ENCODE results near the gene PHLDA2. TPM values are rescaled to one million over a fixed set of nuclear protein-coding genes. Genes with fewer than 3 reads are reported as not detected.

The PHLDA2 gene
- polyA plus RNA-seq, 1 donor (not counting 4 experiments of a cell fraction or from before 2014, with no cell fraction given), result 24.3 TPM

DNA sequence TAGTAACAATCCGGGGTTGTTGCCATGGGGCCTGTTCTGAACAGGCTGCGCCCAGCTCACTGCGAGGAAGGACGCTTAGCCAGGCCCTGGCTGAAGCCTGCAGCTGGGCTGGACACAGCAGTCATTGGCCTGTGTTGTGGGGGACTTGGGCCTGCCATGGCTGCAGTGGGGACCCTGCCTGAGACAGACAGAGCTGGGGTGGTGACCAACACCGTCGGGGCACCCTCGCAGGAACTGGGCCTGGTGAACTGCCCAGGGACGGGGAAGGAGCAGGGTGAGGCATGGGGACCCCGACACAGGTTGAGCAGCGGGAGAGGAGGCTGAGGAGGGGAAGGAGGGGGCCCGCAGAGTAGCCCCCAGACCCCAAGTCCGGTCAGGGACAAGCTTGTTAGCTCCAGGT, 8.9 kb downstream of the PHLDA2 start:
- no peak for FAIRE-seq

DNA sequence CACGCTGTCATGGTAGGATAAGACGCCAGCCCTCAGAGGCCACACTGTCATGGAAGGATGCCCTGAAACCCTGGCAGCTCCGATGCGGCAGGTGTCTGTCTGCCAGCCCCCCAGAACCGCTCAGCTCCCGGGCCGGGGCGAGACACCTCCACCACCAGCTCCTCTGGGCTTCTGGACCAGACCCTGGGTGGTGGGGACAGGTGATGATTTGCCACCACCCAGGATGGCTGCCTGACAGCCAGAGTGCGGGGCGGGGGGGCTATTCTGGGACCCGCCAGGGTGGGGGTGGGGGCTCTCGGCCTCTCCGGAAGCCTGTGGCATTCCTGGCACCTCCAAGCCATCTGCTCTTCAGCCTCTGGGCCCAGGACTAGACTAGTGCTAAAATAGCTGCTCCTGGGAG, 9.4 kb downstream of the PHLDA2 start:
- no peak overlapping the region for H3K27ac ChIP-seq (ENCODE audit: control insufficient read depth, insufficient read depth, low read length)
- H2AFZ ChIP-seq (ENCODE audit: control insufficient read depth, low read length), result no peak overlapping the region
- DNase-seq (ENCODE audit: low read depth, low spot score) (no peak), FAIRE-seq (no peak)
- no peaks in the 10 kb centered on the region for H3K27me3 ChIP-seq (ENCODE audit: control insufficient read depth, extremely low read depth, insufficient read depth, low read length)
- dilution Hi-C loops (cut with MboI; ENCODE audit: extremely low pct_ligation_motif_present, low sequenced_read_pairs), result no loop called here
- H3K4me1 ChIP-seq (ENCODE audit: control insufficient read depth, extremely low read depth, insufficient read depth, low read length), result no peaks in the 10 kb centered on the region
- H3K79me2 ChIP-seq (ENCODE audit: control insufficient read depth, insufficient read depth, low read length), result no peaks in the 10 kb centered on the region
- no peaks in the 10 kb centered on the region for H3K36me3 ChIP-seq (ENCODE audit: control insufficient read depth in 2 of 2, extremely low read depth in 1 of 2, insufficient read depth in 2 of 2, low read length in 2 of 2)
- H3K9me3 ChIP-seq (ENCODE audit: control insufficient read depth, low read depth, low read length), result no peaks in the 10 kb centered on the region
- H4K20me1 ChIP-seq (ENCODE audit: control insufficient read depth, extremely low read depth, insufficient read depth, low read length), result no peaks in the 10 kb centered on the region
- H3K9ac ChIP-seq (ENCODE audit: control insufficient read depth, extremely low read depth, insufficient read depth, low read length), result no peak overlapping the region
- H3K9me1 ChIP-seq (ENCODE audit: control insufficient read depth, extremely low read depth, insufficient read depth, low read length), result no peaks in the 10 kb centered on the region
- H3K4me2 ChIP-seq (ENCODE audit: control insufficient read depth, extremely low read depth, insufficient read depth, low read depth, low read length), result no peak overlapping the region
- no peak overlapping the region for H3K4me3 ChIP-seq (ENCODE audit: control insufficient read depth in 2 of 3, extremely low read depth in 1 of 3, insufficient read depth in 2 of 3, low read depth in 1 of 3, low read length in 3 of 3)
- no peak for TF ChIP-seq EZH2 (IDR thresholded peaks at IDR 0.05; ENCODE audit: low read length)
- TF ChIP-seq, protein P1, sequence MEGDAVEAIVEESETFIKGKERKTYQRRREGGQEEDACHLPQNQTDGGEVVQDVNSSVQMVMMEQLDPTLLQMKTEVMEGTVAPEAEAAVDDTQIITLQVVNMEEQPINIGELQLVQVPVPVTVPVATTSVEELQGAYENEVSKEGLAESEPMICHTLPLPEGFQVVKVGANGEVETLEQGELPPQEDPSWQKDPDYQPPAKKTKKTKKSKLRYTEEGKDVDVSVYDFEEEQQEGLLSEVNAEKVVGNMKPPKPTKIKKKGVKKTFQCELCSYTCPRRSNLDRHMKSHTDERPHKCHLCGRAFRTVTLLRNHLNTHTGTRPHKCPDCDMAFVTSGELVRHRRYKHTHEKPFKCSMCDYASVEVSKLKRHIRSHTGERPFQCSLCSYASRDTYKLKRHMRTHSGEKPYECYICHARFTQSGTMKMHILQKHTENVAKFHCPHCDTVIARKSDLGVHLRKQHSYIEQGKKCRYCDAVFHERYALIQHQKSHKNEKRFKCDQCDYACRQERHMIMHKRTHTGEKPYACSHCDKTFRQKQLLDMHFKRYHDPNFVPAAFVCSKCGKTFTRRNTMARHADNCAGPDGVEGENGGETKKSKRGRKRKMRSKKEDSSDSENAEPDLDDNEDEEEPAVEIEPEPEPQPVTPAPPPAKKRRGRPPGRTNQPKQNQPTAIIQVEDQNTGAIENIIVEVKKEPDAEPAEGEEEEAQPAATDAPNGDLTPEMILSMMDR (optimal IDR thresholded peaks at IDR 0.05 in 1 of 3, IDR thresholded peaks at IDR 0.05 in 1 of 3, conservative IDR thresholded peaks at IDR 0.05 in 1 of 3; ENCODE audit: extremely low read depth in 1 of 3, insufficient read depth in 2 of 3, low read length in 3 of 3), result no peak

More for the DNA sequence above, 8.9 kb downstream of the PHLDA2 start:
- Histone ChIP-seq H3K36me3 (ENCODE audit: control insufficient read depth in 2 of 2, extremely low read depth in 1 of 2, insufficient read depth in 2 of 2, low read length in 2 of 2) (no peaks in the 10 kb centered on the region), H4K20me1 (ENCODE audit: control insufficient read depth, extremely low read depth, insufficient read depth, low read length) (no peaks in the 10 kb centered on the region), H2AFZ (ENCODE audit: control insufficient read depth, low read length) (no peak overlapping the region), H3K9ac (ENCODE audit: control insufficient read depth, extremely low read depth, insufficient read depth, low read length) (no peak overlapping the region), H3K4me3 (ENCODE audit: control insufficient read depth in 2 of 3, extremely low read depth in 1 of 3, insufficient read depth in 2 of 3, low read depth in 1 of 3, low read length in 3 of 3) (no peak overlapping the region), H3K4me1 (ENCODE audit: control insufficient read depth, extremely low read depth, insufficient read depth, low read length) (no peaks in the 10 kb centered on the region), H3K27me3 (ENCODE audit: control insufficient read depth, extremely low read depth, insufficient read depth, low read length) (no peaks in the 10 kb centered on the region), H3K9me3 (ENCODE audit: control insufficient read depth, low read depth, low read length) (no peaks in the 10 kb centered on the region), H3K79me2 (ENCODE audit: control insufficient read depth, insufficient read depth, low read length) (no peaks in the 10 kb centered on the region), H3K9me1 (ENCODE audit: control insufficient read depth, extremely low read depth, insufficient read depth, low read length) (no peaks in the 10 kb centered on the region), H3K27ac (ENCODE audit: control insufficient read depth, insufficient read depth, low read length) (no peak overlapping the region), H3K4me2 (ENCODE audit: control insufficient read depth, extremely low read depth, insufficient read depth, low read depth, low read length) (no peak overlapping the region)
- DNase-seq (ENCODE audit: low read depth, low spot score), result no peak
- dilution Hi-C loops (cut with MboI; ENCODE audit: extremely low pct_ligation_motif_present, low sequenced_read_pairs), result no loop called here
- no peak for TF ChIP-seq EZH2 (IDR thresholded peaks at IDR 0.05; ENCODE audit: low read length)
- TF ChIP-seq, protein P1 (optimal IDR thresholded peaks at IDR 0.05 in 1 of 3, IDR thresholded peaks at IDR 0.05 in 1 of 3, conservative IDR thresholded peaks at IDR 0.05 in 1 of 3; ENCODE audit: extremely low read depth in 1 of 3, insufficient read depth in 2 of 3, low read length in 3 of 3), result no peak

Data from keratinocyte (primary cell).